Amniotic epithelial cell (primary cell): ENCODE data around the gene HS3ST2.
"Not testable (repeated sequence)": the region's sequence is repeated elsewhere in the genome, so short reads cannot be mapped to it uniquely, and the experiment has no call there.

ENCODE experiments used
- DNase-seq: peaks from one replicate; pipeline ENCODE4 v3.0.0-alpha.2; 2010; ENCODE audit warnings: low read depth

Gene HS3ST2

DNA sequence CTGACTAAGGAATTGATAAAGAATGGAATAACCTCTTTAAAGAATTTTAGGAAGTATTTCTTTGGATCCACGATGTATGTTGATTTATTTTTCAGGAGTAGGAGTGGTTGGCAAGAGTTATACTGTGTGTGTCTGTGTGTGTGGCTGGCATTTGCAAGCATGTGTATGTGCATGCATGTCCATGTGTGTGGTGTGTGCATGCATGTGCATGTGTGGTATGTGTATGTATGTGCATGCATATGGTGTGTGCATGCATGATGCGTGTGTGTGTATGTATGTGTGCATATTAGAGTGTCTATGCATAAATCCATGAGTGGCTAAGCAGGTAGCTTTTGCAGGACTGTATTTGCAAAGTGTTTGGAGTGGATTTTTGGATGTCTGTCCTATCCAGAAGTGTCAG lies 120.8 kb downstream of the HS3ST2 start:
- DNase-seq, result no peak

GRCh38 chr16:22937169-22937568 lies 123.2 kb downstream of the HS3ST2 start:
- DNase-seq, result no peak

DNA sequence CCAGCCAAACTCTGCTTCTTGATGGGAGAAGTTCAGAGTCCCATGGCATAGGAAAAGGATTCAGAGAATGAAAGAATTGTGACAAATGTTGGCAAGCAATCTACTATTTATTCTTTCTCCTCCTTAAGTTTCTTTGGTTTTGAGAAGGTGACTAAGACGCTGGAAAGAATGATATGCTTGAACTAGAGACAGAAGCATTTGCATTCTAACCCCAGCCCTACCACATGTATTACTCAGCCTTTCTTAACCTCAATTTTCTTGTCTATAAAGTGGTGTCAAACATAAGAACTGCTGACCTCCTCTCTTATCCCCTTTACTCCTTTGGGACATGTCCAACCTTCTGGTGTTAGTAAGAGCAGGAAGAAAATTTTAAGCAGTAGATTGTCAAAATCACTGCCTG lies 124.7 kb downstream of the HS3ST2 start:
- no peak for DNase-seq

- DNase-seq, result not testable (repeated sequence)
Measured at GRCh38 chr16:22939744-22940363, 125.9 kb downstream of the HS3ST2 start.

DNA sequence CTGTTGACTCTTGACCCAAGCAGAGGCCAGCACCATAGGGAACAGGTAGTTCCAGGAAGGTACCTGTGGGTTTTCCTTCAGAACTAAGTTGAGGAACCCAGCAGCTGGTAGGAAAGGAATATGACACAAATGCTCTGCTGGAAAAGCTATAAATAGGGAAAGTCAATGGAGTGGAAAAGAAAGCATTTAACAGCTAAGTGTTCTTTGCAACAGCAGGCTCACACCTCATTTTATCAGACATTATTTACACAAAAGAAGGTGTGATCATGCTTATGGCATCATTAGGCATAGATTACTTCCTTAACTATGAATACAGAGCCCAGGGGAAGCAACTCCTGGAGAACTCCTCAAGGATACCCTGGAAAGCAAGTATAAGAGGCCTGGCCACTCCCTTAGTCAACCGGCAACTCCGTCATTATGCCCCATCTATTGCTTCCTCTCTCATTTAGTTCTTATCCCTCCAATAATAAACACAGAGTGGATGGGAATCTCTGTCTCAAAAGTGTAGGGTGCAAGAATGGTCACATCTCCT lies 128.1 kb downstream of the HS3ST2 start:
- no peak for DNase-seq

GRCh38 chr16:22942811-22943210 lies 128.8 kb downstream of the HS3ST2 start:
- no peak for DNase-seq

DNA sequence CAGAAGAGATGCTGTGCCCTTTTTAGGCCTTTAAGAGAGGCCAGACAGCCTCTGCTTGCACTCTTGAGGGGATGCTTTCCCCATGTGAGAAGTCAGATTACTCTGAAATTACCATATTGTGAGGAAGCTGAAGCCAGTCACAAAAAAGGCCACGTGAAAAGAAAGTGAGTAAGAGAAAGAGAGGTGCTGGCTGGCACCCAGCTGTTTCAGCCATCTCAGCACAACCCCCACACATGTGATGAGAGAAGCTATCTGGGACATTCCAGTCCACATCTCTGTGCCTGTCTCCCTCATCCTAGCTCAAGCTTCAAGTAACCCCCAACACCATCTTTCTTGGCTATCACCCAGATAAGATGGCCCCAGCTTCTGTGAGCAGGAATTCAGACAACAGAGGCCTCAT lies 131.4 kb downstream of the HS3ST2 start:
- no peak for DNase-seq

GRCh38 chr16:22946433-22946832 lies 132.5 kb downstream of the HS3ST2 start:
- DNase-seq, result no peak

DNA sequence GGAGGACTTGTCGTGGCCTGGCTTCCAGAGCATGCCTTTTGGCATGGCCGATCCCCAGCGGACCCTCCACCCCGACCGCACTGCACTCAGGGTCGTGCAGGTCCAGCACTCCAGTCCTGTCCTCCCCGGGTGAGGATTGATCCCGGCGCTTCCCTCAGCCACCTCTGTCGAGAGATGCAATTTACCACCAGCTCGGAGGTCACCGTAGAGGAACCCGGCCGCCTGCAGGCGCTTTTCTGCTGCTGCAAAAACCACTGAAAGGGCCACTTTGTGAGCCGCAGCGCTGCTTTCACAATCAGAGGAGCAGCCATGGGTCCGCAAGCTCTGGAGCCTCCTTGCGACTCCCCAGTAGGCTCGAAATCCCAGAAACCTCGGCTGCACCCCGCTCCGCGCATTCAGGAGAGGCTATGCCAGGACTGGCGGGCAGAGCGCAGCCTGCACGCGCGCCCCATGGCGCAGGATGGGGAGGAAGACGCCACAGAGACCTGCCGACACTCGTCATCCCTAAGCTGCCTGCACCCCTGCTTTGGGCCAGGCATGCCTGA lies 134.2 kb downstream of the HS3ST2 start:
- no peak for DNase-seq

DNA sequence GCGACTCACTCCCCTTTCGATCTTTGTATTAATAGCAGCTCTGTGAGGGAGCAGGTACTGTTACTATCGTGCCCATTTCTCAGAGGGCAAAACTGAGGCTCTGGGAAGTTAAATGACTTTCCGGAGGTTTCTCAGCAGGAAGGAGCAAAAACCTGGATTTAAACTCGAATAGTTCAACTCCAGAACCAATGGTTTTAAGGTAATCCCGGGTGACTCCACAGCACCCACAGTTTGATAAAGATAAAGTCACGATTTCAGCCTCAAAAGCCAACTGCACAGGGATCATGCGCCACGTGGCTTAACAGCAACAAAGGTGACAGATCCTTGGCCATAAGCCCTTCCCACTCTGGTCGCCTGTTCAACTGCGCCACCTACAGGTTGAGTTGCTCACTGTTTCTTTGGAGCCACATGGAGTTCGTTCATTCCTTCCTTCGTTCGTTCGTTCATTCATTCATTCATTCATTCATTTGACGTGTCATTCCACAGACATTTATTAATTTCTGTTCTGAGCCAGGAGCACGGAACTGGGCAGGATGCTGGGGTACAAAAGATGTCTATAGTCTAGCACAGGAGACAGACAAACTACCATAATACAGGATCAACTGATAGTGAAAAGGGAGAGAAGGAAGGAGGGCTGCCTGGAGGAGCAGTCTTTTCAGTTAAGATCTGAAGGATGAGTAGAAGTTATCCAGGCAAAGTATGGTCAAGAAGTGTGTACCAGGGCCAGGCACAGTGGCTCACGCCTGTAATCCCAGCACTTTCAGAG lies 134.8 kb downstream of the HS3ST2 start:
- DNase-seq, result peak; percentile 27

- DNase-seq, result no peak
Measured at GRCh38 chr16:22955461-22956070, 141.6 kb downstream of the HS3ST2 start.

GRCh38 chr16:22961206-22961605 lies 147.2 kb downstream of the HS3ST2 start:
- no peak for DNase-seq

DNA sequence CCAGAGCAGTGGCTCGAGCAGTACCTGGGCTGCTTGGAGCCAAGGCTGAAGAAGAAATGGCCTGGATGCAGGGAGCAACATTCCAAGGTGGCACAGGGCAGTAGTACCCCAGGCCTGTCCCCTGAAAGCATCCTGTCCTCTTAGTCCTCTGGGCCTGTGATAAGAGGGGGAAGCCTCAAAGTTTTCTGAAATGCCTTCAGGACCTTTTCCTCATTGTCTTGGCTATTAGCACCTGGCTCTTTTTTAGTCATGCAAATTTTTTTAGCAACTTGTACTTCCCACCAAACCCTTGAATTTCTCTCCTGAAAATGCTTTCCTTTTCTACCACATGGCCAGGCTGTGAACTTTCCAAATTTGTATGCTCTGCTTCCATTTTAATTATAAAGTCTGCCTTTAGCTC lies 148.9 kb downstream of the HS3ST2 start:
- DNase-seq, result no peak
